HFFc6 (cell line): ENCODE data around the gene VWA3B. TPM values are rescaled to one million over a fixed set of nuclear protein-coding genes. Genes with fewer than 3 reads are reported as not detected.

ENCODE experiments used
- DNase-seq: peaks from one replicate; pipeline ENCODE4 v3.0.0-alpha.2; 2018
- H3K27ac Mint-ChIP-seq: 2 replicates; pipeline ENCODE4 v1.8.0; 2020; ENCODE audit warnings: mild to moderate bottlenecking, mixed read lengths
- H3K27me3 Mint-ChIP-seq: 2 replicates; pipeline ENCODE4 v1.8.0; 2021; ENCODE audit warnings: mild to moderate bottlenecking, moderate library complexity, mixed read lengths; ENCODE audit not compliant: insufficient read depth
- H3K36me3 Mint-ChIP-seq: 2 replicates; pipeline ENCODE4 v1.8.0; 2021; ENCODE audit warnings: low read depth, mixed read lengths
- H3K4me1 Mint-ChIP-seq: 2 replicates; pipeline ENCODE4 v1.8.0; 2020; ENCODE audit warnings: low read depth, mixed read lengths
- H3K4me3 Mint-ChIP-seq: 2 replicates; pipeline ENCODE4 v1.8.0; 2020; ENCODE audit warnings: mild to moderate bottlenecking, moderate library complexity, mixed read lengths
- H3K9me3 Mint-ChIP-seq: 2 replicates; pipeline ENCODE4 v1.8.0; 2020; ENCODE audit warnings: mild to moderate bottlenecking, mixed read lengths
- CTCF ChIP-seq: fragments of 200-600 bp; sonication (generic); IDR thresholded peaks from 2 replicates; pipeline ENCODE4 v1.5.0; 2021; ENCODE audit warnings: antibody characterized with exemption, mild to moderate bottlenecking
- total RNA-seq, 6 experiments: library from RNA; stranded (reverse); fragmentation: NEBNext Ultra II Directional; extraction: Animal tissue kit (Norgen Biotek cat#: 25700); gene quantifications; 2 replicates in 1 of 6; 3 replicates in 5 of 6; pipeline ENCODE4 v1.2.3, GENCODE V29; 2021

The VWA3B gene
- total RNA-seq, 6 experiments from 2014 or later = not detected

GRCh38 chr2:98153481-98153880 lies 66.5 kb downstream of the VWA3B start:
- DNase-seq = no peak
- Mint-ChIP-seq H3K4me3 (no peak overlapping the region), H3K27ac (no peak overlapping the region), H3K36me3 (no peaks in the 10 kb centered on the region), H3K27me3 (peaks cover 26% of the 10 kb centered on the region), H3K4me1 (peaks cover 5% of the 10 kb centered on the region; the same call in 1 of the 2 replicates), H3K9me3 (no peaks in the 10 kb centered on the region)
- no peak for TF ChIP-seq CTCF

GRCh38 chr2:98155291-98155690 lies 68.3 kb downstream of the VWA3B start:
- Mint-ChIP-seq H3K27ac (no peak overlapping the region), H3K4me1 (no peaks in the 10 kb centered on the region), H3K9me3 (no peaks in the 10 kb centered on the region), H3K4me3 (no peak overlapping the region), H3K27me3 (peaks cover 37% of the 10 kb centered on the region), H3K36me3 (no peaks in the 10 kb centered on the region)
- DNase-seq = no peak
- TF ChIP-seq CTCF = no peak

GRCh38 chr2:98155716-98156115 lies 68.7 kb downstream of the VWA3B start:
- peaks cover 37% of the 10 kb centered on the region for H3K27me3 Mint-ChIP-seq

GRCh38 chr2:98156304-98156703 lies 69.3 kb downstream of the VWA3B start:
- Mint-ChIP-seq H3K27me3 (peaks cover 37% of the 10 kb centered on the region), H3K36me3 (no peaks in the 10 kb centered on the region), H3K4me3 (no peak overlapping the region), H3K4me1 (no peaks in the 10 kb centered on the region), H3K9me3 (no peaks in the 10 kb centered on the region), H3K27ac (no peak overlapping the region)
- no peak for TF ChIP-seq CTCF
- no peak for DNase-seq

More at GRCh38 chr2:98155716-98156115, 68.7 kb downstream of the VWA3B start:
- TF ChIP-seq CTCF = no peak
- Mint-ChIP-seq H3K4me1 (no peaks in the 10 kb centered on the region), H3K9me3 (no peaks in the 10 kb centered on the region), H3K27ac (no peak overlapping the region), H3K36me3 (no peaks in the 10 kb centered on the region), H3K4me3 (no peak overlapping the region)
- no peak for DNase-seq

- no peak for DNase-seq
- TF ChIP-seq CTCF = no peak
- H3K4me3 Mint-ChIP-seq = no peak overlapping the region
- no peaks in the 10 kb centered on the region for H3K36me3 Mint-ChIP-seq
- H3K27ac Mint-ChIP-seq = no peak overlapping the region
- peaks cover 37% of the 10 kb centered on the region for H3K27me3 Mint-ChIP-seq
- peaks cover 5% of the 10 kb centered on the region for H3K4me1 Mint-ChIP-seq
- H3K9me3 Mint-ChIP-seq = no peaks in the 10 kb centered on the region
Observed at GRCh38 chr2:98157557-98157956, 70.6 kb downstream of the VWA3B start.

- DNase-seq = no peak
- Mint-ChIP-seq H3K27ac (no peak overlapping the region), H3K4me3 (no peak overlapping the region), H3K36me3 (no peaks in the 10 kb centered on the region), H3K9me3 (no peaks in the 10 kb centered on the region), H3K4me1 (peaks cover 10% of the 10 kb centered on the region), H3K27me3 (peaks cover 37% of the 10 kb centered on the region)
- TF ChIP-seq CTCF = no peak
Observed at GRCh38 chr2:98158305-98158704, 71.3 kb downstream of the VWA3B start.
